SK-N-SH treated with all-trans-retinoic acid at 6 μM for 48 hours (cell line): ENCODE measurements around the gene ST3GAL3.

Experiments used
- ARNTL ChIP-seq: fragments of 450-650 bp; formaldehyde crosslinking; IDR thresholded peaks from 2 replicates; pipeline ENCODE4 v1.5.0; 2020; ENCODE audit warnings: low read depth, mild to moderate bottlenecking, moderate library complexity, borderline replicate concordance
- BACH2 ChIP-seq: fragments of 250-450 bp; sonication (Bioruptor Pico); IDR thresholded peaks from 2 replicates; pipeline ENCODE4 v1.9.0; 2021; ENCODE audit warnings: mild to moderate bottlenecking, borderline replicate concordance
- SNAI2 ChIP-seq: fragments of 250-450 bp; sonication (Bioruptor Pico); IDR thresholded peaks from 2 replicates; pipeline ENCODE4 v1.5.0; 2020; ENCODE audit warnings: mild to moderate bottlenecking, moderate library complexity
- ZFP30 ChIP-seq: fragments of 450-650 bp; formaldehyde crosslinking; IDR thresholded peaks from 2 replicates; pipeline ENCODE4 v1.5.0; 2022; ENCODE audit warnings: mild to moderate bottlenecking, moderate library complexity
- ZNF565 ChIP-seq: fragments of 450-650 bp; formaldehyde crosslinking; conservative IDR thresholded peaks from 2 replicates; pipeline ENCODE4 v1.5.0; 2020; ENCODE audit warnings: low read depth, mild to moderate bottlenecking, moderate library complexity

GRCh38 chr1:43789604-43790550 lies 82.5 kb downstream of the ST3GAL3 start:
- TF ChIP-seq ZFP30 (CRISPR knock-in tag) (no peak), BACH2 (CRISPR knock-in tag) (no peak), ZNF565 (CRISPR knock-in tag) (no peak), ARNTL (CRISPR knock-in tag) (no peak), SNAI2 (CRISPR knock-in tag) (no peak)
